IMR-90 (cell line): Measurements from ENCODE around the gene GRB2. TPM values are rescaled to one million over a fixed set of nuclear protein-coding genes. Genes with fewer than 3 reads are reported as not detected.
A peak's percentile ranks its signal among the peaks of the same experiment; 100 is the strongest.

Experiments used
- ATAC-seq: fragments of 200-7000 bp; cut with Tn5 transposase; 2 replicates; pipeline ENCODE4 v1.9.1; 2020; ENCODE audit warnings: low read depth, mild to moderate bottlenecking, moderate library complexity
- BruUV-seq: library from RNA; stranded (reverse); fragments of 400-500 nt; replicated peaks from 2 replicates; lab custom pipeline; 2021; lab: Mats Ljungman, UMichigan
- CTCF ChIA-PET: fragments of 300-600 bp; formaldehyde crosslinking; extraction: SDS; loops from one replicate; lab custom pipeline; 2021; ENCODE audit warnings: antibody characterized with exemption; lab: Yijun Ruan, JAX
- POLR2A ChIA-PET: fragments of 300-600 bp; sonication (Branson Sonifier 250); formaldehyde crosslinking; loops from one replicate; lab custom pipeline; 2022; ENCODE audit warnings: antibody characterized with exemption; ENCODE audit not compliant: unreplicated experiment; lab: Charles Lee
- DNase-seq: peaks from one replicate; pipeline ENCODE4 v3.0.0; 2013
- H2AFZ ChIP-seq: replicated peaks from 2 replicates; pipeline ENCODE3; 2013; ENCODE audit warnings: low read length, mild to moderate bottlenecking; ENCODE audit not compliant: poor library complexity
- H2AK5ac ChIP-seq: 2 replicates; pipeline ENCODE4 v1.6.1; 2013; ENCODE audit warnings: low read depth, low read length, inconsistent platforms
- H2AK9ac ChIP-seq: replicated peaks from 2 replicates; pipeline ENCODE3; 2013; ENCODE audit warnings: mild to moderate bottlenecking, low read depth, low read length, moderate library complexity; ENCODE audit not compliant: poor library complexity
- H2BK120ac ChIP-seq: 2 replicates; pipeline ENCODE4 v1.6.1; 2013; ENCODE audit warnings: low read depth, low read length, inconsistent platforms
- H2BK15ac ChIP-seq: 3 replicates; pipeline ENCODE4 v1.6.1; 2013; ENCODE audit warnings: low read depth, low read length, inconsistent platforms
- H2BK20ac ChIP-seq: 2 replicates; pipeline ENCODE4 v1.6.1; 2013; ENCODE audit warnings: low read depth, mild to moderate bottlenecking, inconsistent platforms, low read length, moderate library complexity
- H2BK5ac ChIP-seq: 2 replicates; pipeline ENCODE4 v1.6.1; 2013; ENCODE audit warnings: mild to moderate bottlenecking, low read depth, low read length, inconsistent platforms; ENCODE audit not compliant: poor library complexity, severe bottlenecking
- H3K14ac ChIP-seq: replicated peaks from 2 replicates; pipeline ENCODE4 v1.6.1; 2013; ENCODE audit warnings: low read depth, low read length, inconsistent platforms
- H3K18ac ChIP-seq: 2 replicates; pipeline ENCODE4 v1.6.1; 2013; ENCODE audit warnings: low read depth, low read length, control low read depth
- H3K23ac ChIP-seq: 2 replicates; pipeline ENCODE4 v1.6.1; 2013; ENCODE audit warnings: low read depth, low read length, inconsistent platforms
- H3K27ac ChIP-seq: 2 replicates; pipeline ENCODE4 v1.5.1; 2013; ENCODE audit warnings: mild to moderate bottlenecking, control low read depth, low read length; ENCODE audit not compliant: insufficient read depth
- H3K27me3 ChIP-seq: 2 replicates; pipeline ENCODE4 v1.6.1; 2013; ENCODE audit warnings: low read length; ENCODE audit not compliant: control insufficient read depth, insufficient read depth
- H3K36me3 ChIP-seq: 2 replicates; pipeline ENCODE4 v1.6.1; 2013; ENCODE audit warnings: low read length, mixed read lengths; ENCODE audit not compliant: control insufficient read depth, insufficient read depth
- H3K4ac ChIP-seq: 2 replicates; pipeline ENCODE4 v1.6.1; 2013; ENCODE audit warnings: low read depth, low read length, inconsistent platforms
- H3K4me1 ChIP-seq: 2 replicates; pipeline ENCODE4 v1.6.1; 2013; ENCODE audit warnings: low read length, mixed read lengths; ENCODE audit not compliant: control insufficient read depth, insufficient read depth
- H3K4me2 ChIP-seq: 2 replicates; pipeline ENCODE4 v1.6.1; 2013; ENCODE audit warnings: low read depth, mild to moderate bottlenecking, control low read depth, low read length, moderate library complexity
- H3K4me3 ChIP-seq: 2 replicates; pipeline ENCODE4 v1.5.1; 2013; ENCODE audit warnings: low read depth, mild to moderate bottlenecking, control low read depth, low read length, moderate library complexity; ENCODE audit not compliant: insufficient read depth
- H3K56ac ChIP-seq: 2 replicates; pipeline ENCODE4 v1.6.1; 2013; ENCODE audit warnings: low read length, inconsistent platforms; ENCODE audit not compliant: insufficient read depth; ENCODE audit errors: extremely low read depth
- H3K79me1 ChIP-seq, 2 experiments: 2 replicates each; pipeline ENCODE4 v1.6.1; 2013; ENCODE audit warnings: low read length in 2 of 2, inconsistent platforms in 1 of 2, low read depth in 1 of 2
- H3K9ac ChIP-seq: 2 replicates; pipeline ENCODE4 v1.6.1; 2013; ENCODE audit warnings: low read depth, low read length, control low read depth
- H3K9me1 ChIP-seq: 2 replicates; pipeline ENCODE4 v1.6.1; 2013; ENCODE audit warnings: low read length, inconsistent platforms; ENCODE audit not compliant: insufficient read depth
- H3K9me3 ChIP-seq: 2 replicates; pipeline ENCODE4 v1.6.1; 2013; ENCODE audit warnings: low read length; ENCODE audit not compliant: control insufficient read depth, insufficient read depth
- H4K20me1 ChIP-seq: 2 replicates; pipeline ENCODE4 v1.6.1; 2013; ENCODE audit warnings: low read length, inconsistent platforms; ENCODE audit not compliant: insufficient read depth
- H4K5ac ChIP-seq: 2 replicates; pipeline ENCODE4 v1.6.1; 2013; ENCODE audit warnings: mild to moderate bottlenecking, low read depth, low read length, control low read depth
- H4K8ac ChIP-seq, 2 experiments: 2 replicates each; pipeline ENCODE4 v1.6.1; 2013; ENCODE audit warnings: low read depth in 2 of 2, low read length in 2 of 2, control low read depth in 1 of 2, inconsistent platforms in 1 of 2
- H4K91ac ChIP-seq: 2 replicates; pipeline ENCODE4 v1.6.1; 2013; ENCODE audit warnings: low read depth, low read length, inconsistent platforms; ENCODE audit not compliant: insufficient read depth
- CEBPB ChIP-seq: IDR thresholded peaks from 2 replicates; pipeline ENCODE4 v1.6.1; 2012; ENCODE audit warnings: low read depth, low read length, improper control_type of control experiment
- FOS ChIP-seq: fragments of 150-350 bp; IDR thresholded peaks from 2 replicates; pipeline ENCODE4 v1.6.1; 2016; ENCODE audit warnings: low read depth, low read length
- MAZ ChIP-seq: IDR thresholded peaks from 2 replicates; pipeline ENCODE4 v1.6.1; 2012; ENCODE audit warnings: low read depth, mild to moderate bottlenecking, low read length, improper control_type of control experiment, moderate library complexity, borderline replicate concordance
- RAD21 ChIP-seq: IDR thresholded peaks from 2 replicates; pipeline ENCODE4 v1.6.1; 2012; ENCODE audit warnings: low read length, improper control_type of control experiment
- RCOR1 ChIP-seq: IDR thresholded peaks from 2 replicates; pipeline ENCODE4 v1.6.1; 2012; ENCODE audit warnings: mild to moderate bottlenecking, low read length, improper control_type of control experiment; ENCODE audit not compliant: insufficient replicate concordance
- SMC3 ChIP-seq: fragments of 150-350 bp; IDR thresholded peaks from 2 replicates; pipeline ENCODE4 v1.6.1; 2016; ENCODE audit warnings: low read depth, mild to moderate bottlenecking, antibody characterized with exemption, low read length, moderate library complexity
- WGBS, 2 experiments: methylation state at CpG; one replicate each; pipeline versions ENCODE4 v1.1.5 to v1.1.7; 2013; ENCODE audit warnings: missing lambda C conversion rate in 2 of 2; ENCODE audit not compliant: insufficient read length in 1 of 2; ENCODE audit errors: extremely low coverage in 2 of 2; 5-methylcytosine and 5-hydroxymethylcytosine counted together
- dilution Hi-C: fragments of 300-500 bp; cut with HindIII; formaldehyde crosslinking; loops from one replicate; pipeline ENCODE4 v1.14.3; 2018; ENCODE audit warnings: low sequenced_read_pairs; ENCODE audit not compliant: unreplicated experiment
- in situ Hi-C: fragments of 300-500 bp; cut with MboI; formaldehyde crosslinking; loops from 3 replicates; pipeline ENCODE4 v1.14.3; 2019; ENCODE audit warnings: low sequenced_read_pairs, inconsistent platforms, mixed read lengths
- intact Hi-C: fragments of 100-400 bp; cut with micrococcal nuclease; formaldehyde crosslinking; loops from 2 replicates; pipeline ENCODE4 v1.10.0; 2022
- polyA plus RNA-seq, 3 experiments: library from polyadenylated mRNA; depleted of rRNA; stranded (reverse); fragments of >200 nt; gene quantifications; 2 replicates each; pipeline ENCODE4 v1.2.3, GENCODE V29; 2012; ENCODE audit warnings: low replicate concordance in 1 of 3
- total RNA-seq: library from RNA; depleted of rRNA; stranded (reverse); fragments of >200 nt; gene quantifications from 2 replicates; pipeline ENCODE4 v1.2.3, GENCODE V29; 2012
- TF ChIP-seq, protein P1 (sequence below): fragments of 150-350 bp; IDR thresholded peaks from 2 replicates; pipeline ENCODE4 v1.6.1; 2017; ENCODE audit warnings: mild to moderate bottlenecking, antibody characterized with exemption, low read length, low read depth

The GRB2 gene
- total and polyA plus RNA-seq, 2 of the 4 experiments (the other 2 are of a cell fraction): 49.3 to 62.1 TPM

DNA sequence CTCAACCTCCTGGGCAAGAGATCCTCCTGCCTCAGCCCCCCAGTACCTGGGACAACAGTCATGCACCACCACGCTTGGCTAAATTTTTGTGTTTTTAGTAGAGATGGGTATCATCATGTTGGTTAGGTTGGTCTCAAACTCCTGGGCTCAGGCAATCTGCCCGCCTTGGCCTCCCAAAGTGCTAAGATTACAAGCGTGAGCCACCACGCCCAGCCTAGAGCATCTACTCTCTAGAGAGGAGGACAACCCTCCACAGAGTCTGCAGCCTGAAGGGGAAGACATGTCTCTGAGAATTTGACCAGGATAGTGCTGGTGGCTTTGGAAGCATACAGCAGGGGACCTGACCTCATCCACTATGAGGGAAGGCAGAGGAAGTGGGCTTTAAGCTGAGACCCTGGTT lies 4.7 kb upstream of the GRB2 start:
- no peaks in the 10 kb centered on the region for H3K79me1 ChIP-seq
- DNase-seq (no peak), ATAC-seq (no peak)
- CTCF ChIA-PET: interaction anchor here (0.7 kb wide), 1 partner anchor 139 kb away, joined by 5 read pairs; the partner anchor contains the start of gene MIF4GD
- H3K27ac ChIP-seq: no peak overlapping the region
- H2AK5ac ChIP-seq: no peak overlapping the region
- intact Hi-C loops: no loop called here
- 0 out of 2 replicates have a peak overlapping the region, but pooled peaks have one; percentile 24 for H3K23ac ChIP-seq
- no peak overlapping the region for H2AK9ac ChIP-seq
- H2BK15ac ChIP-seq: no peak overlapping the region
- H2AFZ ChIP-seq: peak overlapping the region; percentile 18
- no TSS peak for BruUV-seq
- peaks cover 4% of the 10 kb centered on the region; the same call in 1 of the 2 replicates for H3K4me1 ChIP-seq
- H3K36me3 ChIP-seq: no peaks in the 10 kb centered on the region
- peaks cover 2% of the 10 kb centered on the region for H3K27me3 ChIP-seq
- H3K18ac ChIP-seq: no peak overlapping the region
- H3K4me3 ChIP-seq: no peak overlapping the region
- TF ChIP-seq RAD21 (no peak), SMC3 (no peak), FOS (no peak), RCOR1 (no peak), MAZ (no peak), CEBPB (no peak)
- TF ChIP-seq, protein P1, sequence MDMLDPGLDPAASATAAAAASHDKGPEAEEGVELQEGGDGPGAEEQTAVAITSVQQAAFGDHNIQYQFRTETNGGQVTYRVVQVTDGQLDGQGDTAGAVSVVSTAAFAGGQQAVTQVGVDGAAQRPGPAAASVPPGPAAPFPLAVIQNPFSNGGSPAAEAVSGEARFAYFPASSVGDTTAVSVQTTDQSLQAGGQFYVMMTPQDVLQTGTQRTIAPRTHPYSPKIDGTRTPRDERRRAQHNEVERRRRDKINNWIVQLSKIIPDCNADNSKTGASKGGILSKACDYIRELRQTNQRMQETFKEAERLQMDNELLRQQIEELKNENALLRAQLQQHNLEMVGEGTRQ: no peak
- in situ Hi-C loops: loop anchor here (5.0 to 25.0 kb wide), 2 partner anchors 88 to 348 kb away; no protein-coding TSS in a partner anchor
- H4K20me1 ChIP-seq: 0 out of 2 replicates have a peak, but pooled peaks cover under 1% of the 10 kb centered on the region
- H4K91ac ChIP-seq: no peak overlapping the region
- H2BK5ac ChIP-seq: no peak overlapping the region
- no peak overlapping the region for H2BK120ac ChIP-seq
- H3K4ac ChIP-seq: no peak overlapping the region
- WGBS, 2 experiments: no CpG with 5 or more reads among the region's 4 CpGs
- no peak overlapping the region for H4K5ac ChIP-seq
- no peak overlapping the region for H3K14ac ChIP-seq
- H4K8ac ChIP-seq: no peak overlapping the region
- dilution Hi-C loops: no loop called here
- H3K9me3 ChIP-seq: no peaks in the 10 kb centered on the region
- no peak overlapping the region for H2BK20ac ChIP-seq
- H3K9ac ChIP-seq: no peak overlapping the region
- POLR2A ChIA-PET: no interaction called here
- H3K56ac ChIP-seq: no peak overlapping the region
- no peak overlapping the region for H3K4me2 ChIP-seq
- H3K9me1 ChIP-seq: no peaks in the 10 kb centered on the region
